Measurements from ENCODE around the gene PSMB3.
"Not testable (repeated sequence)": the region's sequence is repeated elsewhere in the genome, so short reads cannot be mapped to it uniquely, and the experiment has no call there.

Gene PSMB3

GRCh38 chr17:38716368-38717005 lies 36.1 kb upstream of the PSMB3 start:
- no peak for DNase-seq

- no peak for DNase-seq
Observed at GRCh38 chr17:38717139-38717745, 35.3 kb upstream of the PSMB3 start.

DNA sequence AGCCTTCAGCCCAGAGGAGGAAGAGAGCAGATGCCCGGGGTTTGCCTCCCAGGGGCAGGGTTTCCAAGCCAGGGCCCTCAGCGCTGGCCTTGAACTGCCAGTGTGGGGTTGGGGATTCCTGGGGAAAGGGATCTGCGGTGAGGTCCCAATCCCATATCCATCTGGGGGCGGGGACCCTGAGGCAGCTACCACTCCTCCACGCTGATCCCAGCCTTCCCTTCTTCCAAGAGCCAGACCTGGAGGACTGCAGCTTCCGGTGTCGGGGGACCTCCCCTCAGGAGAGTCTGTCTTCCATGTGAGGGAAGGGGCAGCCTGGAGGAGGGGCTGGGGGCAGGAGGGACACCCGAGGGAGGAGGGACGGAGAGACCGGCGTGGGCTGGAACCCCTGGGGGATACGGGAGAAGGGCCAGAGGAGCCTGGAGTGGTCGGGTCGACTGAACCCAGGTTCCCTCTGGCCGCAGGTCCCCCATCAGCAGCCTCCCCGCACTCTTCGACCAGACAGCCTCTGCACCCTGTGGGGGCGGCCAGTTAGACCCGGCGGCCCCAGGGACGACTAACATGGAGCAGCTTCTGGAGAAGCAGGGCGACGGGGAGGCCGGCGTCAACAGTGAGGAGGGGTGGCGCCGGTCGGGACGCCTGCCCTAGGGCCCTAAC lies 33.1 kb upstream of the PSMB3 start:
- no peak for DNase-seq

DNA sequence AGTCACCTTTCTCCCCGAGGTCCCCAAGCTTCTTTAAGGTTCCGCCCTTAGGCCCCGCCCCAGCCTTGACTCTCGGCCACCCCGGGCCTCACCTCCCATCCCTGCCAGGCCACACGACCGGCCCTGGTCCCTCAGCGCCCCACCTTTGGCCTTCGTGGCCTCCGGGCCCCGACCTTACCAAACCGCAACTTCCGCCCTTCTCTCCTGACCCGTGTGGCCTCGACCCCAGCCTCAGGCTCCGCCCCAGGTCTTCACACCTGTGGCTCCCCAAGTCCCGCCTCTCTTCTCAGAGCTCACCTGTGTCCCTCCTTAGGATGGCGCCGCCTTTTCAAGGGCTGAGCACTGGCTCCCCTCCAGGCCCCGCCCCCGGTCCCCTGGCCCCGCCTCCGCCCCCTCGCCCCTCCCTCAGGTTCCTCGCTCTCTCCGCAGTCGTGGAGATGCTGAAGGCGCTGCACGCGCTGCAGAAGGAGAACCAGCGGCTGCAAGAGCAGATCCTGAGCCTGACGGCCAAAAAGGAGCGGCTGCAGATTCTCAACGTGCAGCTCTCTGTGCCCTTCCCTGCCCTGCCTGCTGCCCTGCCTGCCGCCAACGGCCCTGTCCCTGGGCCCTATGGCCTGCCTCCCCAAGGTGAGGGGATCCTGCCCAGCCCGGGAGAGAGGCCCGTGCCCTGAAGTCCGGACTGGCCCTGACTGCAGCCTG lies 32.4 kb upstream of the PSMB3 start:
- DNase-seq: no peak

DNA sequence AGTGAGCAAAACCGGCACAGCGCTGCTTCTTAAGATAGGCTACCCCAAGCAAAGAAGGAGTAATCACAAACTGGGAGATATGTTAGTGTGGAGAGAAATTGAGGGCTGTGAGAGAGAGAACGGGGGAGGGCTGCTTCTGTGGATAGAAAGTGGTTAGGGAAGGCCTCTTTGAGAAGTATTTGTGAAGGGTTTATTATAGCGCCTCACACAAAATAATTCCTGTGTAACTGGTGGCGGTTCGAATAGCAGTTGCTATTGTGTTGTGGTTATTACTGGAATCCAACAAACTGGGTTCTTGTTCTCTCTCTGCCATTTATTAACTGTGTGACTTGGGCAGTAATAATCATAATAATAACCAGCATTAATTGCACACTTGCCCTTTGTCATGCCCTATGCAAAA lies 31.6 kb upstream of the PSMB3 start:
- no peak for DNase-seq

DNA sequence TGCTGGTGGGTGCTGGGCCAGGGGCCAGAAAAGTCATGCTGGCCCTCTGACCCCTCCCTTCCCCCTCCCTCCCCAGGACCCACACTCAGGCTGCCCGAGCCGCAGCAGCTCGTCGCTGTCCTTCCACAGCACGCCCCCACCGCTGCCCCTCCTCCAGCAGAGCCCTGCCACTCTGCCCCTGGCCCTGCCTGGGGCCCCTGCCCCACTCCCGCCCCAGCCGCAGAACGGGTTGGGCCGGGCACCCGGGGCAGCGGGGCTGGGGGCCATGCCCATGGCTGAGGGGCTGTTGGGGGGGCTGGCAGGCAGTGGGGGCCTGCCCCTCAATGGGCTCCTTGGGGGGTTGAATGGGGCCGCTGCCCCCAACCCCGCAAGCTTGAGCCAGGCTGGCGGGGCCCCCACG lies 30.7 kb upstream of the PSMB3 start:
- no peak for DNase-seq

DNA sequence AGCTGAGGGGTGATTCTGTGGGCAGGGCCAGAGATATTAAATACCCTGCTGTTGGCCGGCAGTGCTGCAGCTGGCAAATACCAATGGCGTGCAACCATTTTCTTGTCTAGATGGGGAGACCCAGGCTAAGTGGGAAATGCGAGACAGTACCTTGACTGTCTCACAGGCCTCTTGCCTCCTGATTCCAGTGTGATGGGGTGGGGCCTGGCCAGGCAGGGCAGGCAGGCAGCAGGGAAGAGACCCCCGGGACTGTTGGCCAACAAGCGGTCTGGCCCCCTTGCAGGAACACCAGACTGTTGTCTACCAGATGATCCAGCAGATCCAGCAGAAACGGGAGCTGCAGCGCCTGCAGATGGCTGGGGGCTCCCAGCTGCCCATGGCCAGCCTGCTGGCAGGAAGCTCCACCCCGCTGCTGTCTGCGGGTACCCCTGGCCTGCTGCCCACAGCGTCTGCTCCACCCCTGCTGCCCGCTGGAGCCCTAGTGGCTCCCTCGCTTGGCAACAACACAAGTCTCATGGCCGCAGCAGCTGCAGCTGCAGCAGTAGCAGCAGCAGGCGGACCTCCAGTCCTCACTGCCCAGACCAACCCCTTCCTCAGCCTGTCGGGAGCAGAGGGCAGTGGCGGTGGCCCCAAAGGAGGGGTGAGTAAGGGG lies 28.1 kb upstream of the PSMB3 start:
- no peak for DNase-seq

DNA sequence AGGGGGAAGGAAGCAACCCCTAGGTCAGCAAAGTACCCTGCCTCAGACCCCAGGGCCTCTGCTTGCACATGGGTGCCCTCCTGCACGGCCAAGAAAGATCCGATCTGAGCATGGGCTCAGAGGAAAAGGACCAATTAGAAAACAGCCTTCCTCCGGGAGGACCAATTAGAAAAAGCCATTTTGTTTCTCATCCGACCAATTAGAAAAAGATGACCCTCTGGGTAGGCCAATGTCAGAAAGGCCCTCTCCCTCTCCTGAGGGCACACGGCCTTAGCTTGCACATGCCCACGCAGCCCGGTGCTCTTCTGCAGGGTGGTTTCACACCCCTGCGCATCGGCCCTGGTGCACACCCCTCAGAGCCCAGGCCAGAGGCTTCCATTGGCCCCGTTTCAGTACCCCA lies 27.5 kb upstream of the PSMB3 start:
- no peak for DNase-seq

GRCh38 chr17:38726145-38726544 lies 26.4 kb upstream of the PSMB3 start:
- DNase-seq: not testable (repeated sequence)

DNA sequence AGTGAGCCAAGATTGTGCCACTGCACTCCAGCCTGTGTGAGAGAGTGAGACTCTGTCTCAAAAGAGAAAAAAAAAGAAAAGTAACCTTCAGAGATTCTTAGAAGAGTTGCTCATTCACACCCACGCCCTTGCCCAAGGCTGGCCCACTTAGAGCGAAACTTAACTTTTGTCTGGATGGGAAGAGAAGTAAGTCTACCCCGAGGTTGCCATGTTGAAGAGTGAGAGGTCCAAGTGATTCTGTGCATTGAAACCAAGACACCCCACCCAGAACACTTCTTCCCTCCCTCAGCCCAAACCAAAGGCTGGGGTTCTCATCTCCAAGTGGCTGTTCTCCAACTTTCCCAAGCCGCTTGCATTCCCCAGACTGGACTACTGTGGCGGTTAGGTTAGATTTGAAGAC lies 24.8 kb upstream of the PSMB3 start:
- DNase-seq: peak; percentile 76

DNA sequence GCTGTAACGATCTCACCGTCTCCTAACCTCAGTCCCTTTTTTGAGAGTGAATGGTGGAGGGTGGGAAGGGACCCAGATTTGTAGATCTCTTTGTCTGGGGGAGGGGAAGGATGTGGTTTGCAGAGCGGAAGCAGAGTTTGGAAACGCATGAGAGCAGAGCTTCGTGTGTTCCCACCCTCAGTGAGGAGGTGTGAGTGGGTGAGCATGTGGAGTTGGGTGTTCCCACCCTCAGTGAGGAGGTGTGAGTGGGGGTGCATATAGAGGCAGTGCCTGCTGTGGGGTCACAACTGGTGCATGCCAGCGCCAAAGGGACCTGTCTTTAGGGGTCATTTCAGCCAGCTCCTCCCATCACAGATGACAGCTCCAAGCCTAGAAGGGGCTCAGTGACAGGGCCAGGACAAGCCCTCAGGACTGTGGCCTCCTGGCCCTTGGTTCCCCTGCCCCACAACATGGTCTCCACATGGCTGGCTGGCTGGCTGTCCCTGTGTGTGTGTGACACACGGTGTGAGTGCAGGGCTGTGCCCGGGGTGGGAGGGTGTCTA lies 24.2 kb upstream of the PSMB3 start:
- peak; percentile 43 for DNase-seq

- DNase-seq: no peak
Observed at GRCh38 chr17:38729368-38729885, 23.1 kb upstream of the PSMB3 start.

GRCh38 chr17:38729886-38730525 lies 22.5 kb upstream of the PSMB3 start, which contains the start of gene CISD3:
Gene CISD3 (plus strand): TSS chr17:38730341. CDS start chr17:38730359, 18 bp downstream.
- DNase-seq: peak; percentile 86

DNA sequence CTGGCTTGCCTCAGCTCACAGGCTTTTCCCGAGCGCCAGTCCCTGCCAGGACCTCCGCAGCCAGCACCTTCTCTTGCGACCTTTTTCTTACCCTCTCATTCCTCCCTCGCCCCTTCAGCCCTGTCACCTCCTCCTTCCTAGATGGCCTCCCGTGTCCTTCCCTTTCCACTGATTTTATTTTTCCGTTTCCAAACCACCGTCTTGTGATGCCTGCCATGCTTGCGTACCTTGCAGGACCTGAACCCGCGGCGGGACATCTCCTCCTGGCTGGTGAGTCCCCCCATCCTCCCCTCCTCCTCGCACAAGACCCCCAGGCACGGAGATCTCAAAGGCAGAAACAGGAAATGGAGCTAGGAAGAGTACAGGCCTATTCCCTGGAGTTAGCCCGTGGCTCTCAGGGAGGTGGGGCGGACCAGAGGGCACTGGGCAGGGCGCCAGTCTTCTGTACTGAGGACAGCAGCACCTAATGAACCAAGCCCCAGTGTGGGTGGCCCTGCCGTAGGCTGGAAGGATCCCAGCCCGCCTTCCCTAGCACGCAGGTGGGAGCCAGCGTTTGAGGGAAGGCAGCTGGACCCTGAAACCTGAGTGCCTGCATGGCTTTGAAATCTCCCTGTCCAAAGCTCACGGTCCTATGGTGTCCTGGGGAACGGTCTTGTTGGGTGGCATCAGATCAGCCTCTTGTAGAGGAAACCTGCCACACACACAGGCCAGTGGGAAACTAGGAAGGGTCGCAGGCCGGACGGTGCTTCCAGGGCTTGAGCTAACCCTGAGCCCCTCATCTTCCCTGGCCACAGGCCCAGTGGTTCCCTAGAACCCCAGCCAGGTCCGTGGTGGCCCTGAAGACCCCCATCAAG lies 21.8 kb upstream of the PSMB3 start:
- DNase-seq: peak; percentile 22

DNA sequence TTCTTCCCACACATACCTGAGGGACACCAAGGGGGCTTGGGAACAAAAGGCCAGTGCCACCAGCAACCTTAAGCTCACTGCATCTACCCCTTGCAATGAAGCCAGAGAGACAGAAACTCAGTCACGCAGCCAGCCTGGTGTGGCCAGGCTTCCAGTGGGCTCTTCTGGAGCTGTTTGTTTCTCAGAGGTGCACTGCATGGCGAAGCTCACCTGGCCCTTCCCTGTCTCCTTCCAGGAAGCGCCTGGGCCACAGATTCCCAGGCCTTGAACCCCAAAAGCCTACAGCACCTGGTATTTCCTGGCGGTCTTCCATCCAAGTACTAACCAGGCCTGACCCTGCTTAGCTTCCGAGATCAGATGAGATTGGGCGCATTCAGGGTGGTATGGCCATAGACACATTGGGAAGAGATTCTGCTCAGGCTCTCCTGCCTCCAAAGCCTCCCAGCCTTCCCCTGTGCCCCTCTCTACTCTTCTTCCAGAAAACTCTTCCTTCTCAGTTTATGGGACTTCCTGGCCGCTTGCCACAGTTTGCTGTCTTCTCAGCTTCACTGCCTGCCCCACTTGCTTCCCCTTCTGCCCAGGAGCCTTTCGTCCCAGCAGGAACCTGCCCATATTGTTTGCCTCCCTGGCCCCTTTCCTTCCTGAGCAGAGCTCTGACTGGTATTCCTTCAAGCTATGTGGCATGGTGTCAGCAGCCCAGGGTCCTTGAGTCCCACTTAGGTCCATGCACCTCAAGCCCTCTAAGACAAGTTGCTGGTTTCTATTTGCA lies 20.8 kb upstream of the PSMB3 start:
- DNase-seq: no peak

- DNase-seq: no peak
Observed at GRCh38 chr17:38732376-38733281, 19.9 kb upstream of the PSMB3 start.

GRCh38 chr17:38733282-38733981 lies 19.1 kb upstream of the PSMB3 start:
- DNase-seq: no peak
